Pancreas (tissue), 10 donors: ENCODE measurements around the gene PAQR4. TPM values are rescaled to one million over a fixed set of nuclear protein-coding genes. Genes with fewer than 3 reads are reported as not detected.

ENCODE experiments used
- ATAC-seq, 4 donors: fragments of 200-7000 bp; cut with Tn5 transposase; one replicate each; pipeline versions ENCODE4 v1.8.0 to v1.9.1; 2020; ENCODE audit warnings: mild to moderate bottlenecking in 4 of 4, moderate library complexity in 4 of 4
- DNase-seq, 6 donors: peaks; one replicate each; pipeline ENCODE4 v3.0.0-alpha.2; 2020
- FAIRE-seq: peaks from 2 replicates; lab custom pipeline; 2012; peaks lifted over from hg19 to GRCh38; lab: Jason Lieb, UNC
- H3K27ac ChIP-seq, 4 donors: fragments of 200-600 bp; sonication (generic); 1 replicate in 3 of 4; 2 replicates in 1 of 4; pipeline versions ENCODE4 v1.5.0 to v1.8.0; 2020
- H3K27me3 ChIP-seq, 4 donors: fragments of 200-600 bp; one replicate each; pipeline ENCODE4 v1.8.0; 2021
- H3K36me3 ChIP-seq, 3 donors: fragments of 200-600 bp; sonication (generic) in 1 of 3; one replicate each; pipeline versions ENCODE4 v1.5.0 to v1.8.0; 2020 to 2021
- H3K4me1 ChIP-seq, 3 donors: fragments of 200-600 bp; one replicate each; pipeline ENCODE4 v1.8.0; 2021
- H3K4me3 ChIP-seq, 4 donors: fragments of 200-600 bp; sonication (generic) in 2 of 4; one replicate each; pipeline versions ENCODE4 v1.5.0 to v1.8.0; 2020 to 2021
- H3K9me3 ChIP-seq, 4 donors: fragments of 200-600 bp; one replicate each; pipeline ENCODE4 v1.8.0; 2021
- CTCF ChIP-seq, 4 donors: fragments of 200-600 bp; sonication (generic) in 3 of 4; IDR thresholded peaks; one replicate each; pipeline versions ENCODE4 v1.5.0 to v1.8.0; 2021; ENCODE audit warnings: antibody characterized with exemption in 4 of 4
- WGBS, 2 donors: extraction: QIAGEN DNeasy Blood & Tissue Kit; methylation state at CpG; one replicate each; pipeline ENCODE4 v1.1.7; 2013; 5-methylcytosine and 5-hydroxymethylcytosine counted together
- intact Hi-C, 3 donors: fragments of 100-400 bp; cut with DNase I; formaldehyde crosslinking; loops; one replicate each; pipeline versions ENCODE4 v1.11.1 to v1.14.2; 2022
- polyA plus RNA-seq, 2 donors: library from polyadenylated mRNA; stranded (reverse); fragments of 200-250 nt; gene quantifications; one replicate each; pipeline ENCODE4 v1.2.3, GENCODE V29; 2013
- total RNA-seq, 6 donors: library from RNA; stranded (reverse); fragmentation: NEBNext Ultra II Directional in 4 of 6; extraction: Animal tissue kit (Norgen Biotek cat#: 25700) in 4 of 6; gene quantifications; one replicate each; pipeline versions ENCODE4 v1.2.1 to v1.2.4, GENCODE V29; 2021 to 2023
- donor health status: healthy with polysubstance abuse.
- donor health status: DM: no; HTN: no; CAD: no; lungs with moderate emphysema.
- donor health status: DM: no; HTN: no; CAD: no.
- donor health status: control.
- donor health status: control.
- donor health status: Bipolar disorder and iron deficiency.
- donor health status: DM: yes; HTN: yes; CAD: no.
- donor health status: DM: no; HTN: no; CAD: no.
- donor health status: DM: no; HTN: no; CAD: no.
- donor health status: DM: yes; HTN: yes; CAD: no.

PAQR4 gene
- total and polyA plus RNA-seq, 8 donors, result 5.3 to 12.5 (median 6.6) TPM

GRCh38 chr16:2950353-2950724, 18.8 kb upstream of the PAQR4 start:
- Histone ChIP-seq H3K36me3 (no peaks in the 10 kb centered on the region), H3K4me1 (no peaks in the 10 kb centered on the region), H3K9me3 (no peaks in the 10 kb centered on the region), H3K27me3 (no peaks in the 10 kb centered on the region), H3K27ac (no peak overlapping the region), H3K4me3 (no peak overlapping the region)
- no peak for ATAC-seq
- no peak for FAIRE-seq
- intact Hi-C loops, result no loop called here
- 89 to 92% methylated on average over 13 of the region's 13 CpGs for WGBS, 2 donors
- peak in 1 of 6 donors; percentile 45 for DNase-seq
- TF ChIP-seq CTCF (IDR thresholded peaks at IDR 0.05), result no peak

- ATAC-seq (no peak), FAIRE-seq (no peak), DNase-seq (no peak)
- Histone ChIP-seq H3K4me1 (no peaks in the 10 kb centered on the region), H3K36me3 (no peaks in the 10 kb centered on the region), H3K27ac (no peak overlapping the region), H3K9me3 (no peaks in the 10 kb centered on the region), H3K27me3 (no peaks in the 10 kb centered on the region), H3K4me3 (no peak overlapping the region)
- intact Hi-C loops, result no loop called here
- 83 to 84% methylated on average over 16 of the region's 16 CpGs for WGBS, 2 donors
- TF ChIP-seq CTCF (IDR thresholded peaks at IDR 0.05), result no peak
Observed at GRCh38 chr16:2950773-2951172, 18.4 kb upstream of the PAQR4 start.

- H3K4me1 ChIP-seq, result no peaks in the 10 kb centered on the region
- no peaks in the 10 kb centered on the region for H3K27me3 ChIP-seq
- no peak for TF ChIP-seq CTCF (IDR thresholded peaks at IDR 0.05)
- H3K27ac ChIP-seq, result no peak overlapping the region
- no peaks in the 10 kb centered on the region for H3K36me3 ChIP-seq
- H3K9me3 ChIP-seq, result no peaks in the 10 kb centered on the region
- WGBS, 2 donors, result 48 to 54% methylated on average over 11 of the region's 11 CpGs
- FAIRE-seq (no peak), DNase-seq (peak in 2 of 6 donors; percentile 60 to 75), ATAC-seq (peak in 1 of 4 donors; percentile 48)
- H3K4me3 ChIP-seq, result no peak overlapping the region
- intact Hi-C loops, result no loop called here
Observed at GRCh38 chr16:2952679-2953078, 16.5 kb upstream of the PAQR4 start.

GRCh38 chr16:2953706-2954627, 15.2 kb upstream of the PAQR4 start:
- H3K27ac ChIP-seq, result peak overlapping the region in 1 of 4 donors; percentile 5
- 30% methylated on average over 31 of the region's 31 CpGs for WGBS, 2 donors
- DNase-seq (peak in 2 of 6 donors; percentile 66 to 68), ATAC-seq (peak in 3 of 4 donors; percentile 32 to 66 (median 61)), FAIRE-seq (no peak)
- no peak overlapping the region for H3K4me3 ChIP-seq
- H3K36me3 ChIP-seq, result no peaks in the 10 kb centered on the region
- H3K27me3 ChIP-seq, result no peaks in the 10 kb centered on the region
- no peaks in the 10 kb centered on the region for H3K9me3 ChIP-seq
- intact Hi-C loops, result no loop called here
- TF ChIP-seq CTCF (IDR thresholded peaks at IDR 0.05), result no peak
- H3K4me1 ChIP-seq, result no peaks in the 10 kb centered on the region
